22Rv1 (cell line): ENCODE measurements around the gene USH2A.

ENCODE experiments used
- ZFX ChIP-seq: fragments of 450-650 bp; IDR thresholded peaks from 2 replicates; pipeline ENCODE4 v1.6.1; 2017; ENCODE audit warnings: antibody characterized with exemption, borderline replicate concordance
- TF ChIP-seq, protein P1 (sequence below): fragments of 450-650 bp; IDR thresholded peaks from 2 replicates; pipeline ENCODE4 v1.5.1; 2017; ENCODE audit warnings: mild to moderate bottlenecking

- TF ChIP-seq, protein P1, sequence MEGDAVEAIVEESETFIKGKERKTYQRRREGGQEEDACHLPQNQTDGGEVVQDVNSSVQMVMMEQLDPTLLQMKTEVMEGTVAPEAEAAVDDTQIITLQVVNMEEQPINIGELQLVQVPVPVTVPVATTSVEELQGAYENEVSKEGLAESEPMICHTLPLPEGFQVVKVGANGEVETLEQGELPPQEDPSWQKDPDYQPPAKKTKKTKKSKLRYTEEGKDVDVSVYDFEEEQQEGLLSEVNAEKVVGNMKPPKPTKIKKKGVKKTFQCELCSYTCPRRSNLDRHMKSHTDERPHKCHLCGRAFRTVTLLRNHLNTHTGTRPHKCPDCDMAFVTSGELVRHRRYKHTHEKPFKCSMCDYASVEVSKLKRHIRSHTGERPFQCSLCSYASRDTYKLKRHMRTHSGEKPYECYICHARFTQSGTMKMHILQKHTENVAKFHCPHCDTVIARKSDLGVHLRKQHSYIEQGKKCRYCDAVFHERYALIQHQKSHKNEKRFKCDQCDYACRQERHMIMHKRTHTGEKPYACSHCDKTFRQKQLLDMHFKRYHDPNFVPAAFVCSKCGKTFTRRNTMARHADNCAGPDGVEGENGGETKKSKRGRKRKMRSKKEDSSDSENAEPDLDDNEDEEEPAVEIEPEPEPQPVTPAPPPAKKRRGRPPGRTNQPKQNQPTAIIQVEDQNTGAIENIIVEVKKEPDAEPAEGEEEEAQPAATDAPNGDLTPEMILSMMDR = no peak
- no peak for TF ChIP-seq ZFX
Observed at GRCh38 chr1:215971793-215972441, 451.3 kb downstream of the USH2A start.
